NCI-H1105 treated with DMSO at 0.1 percent for 48 hours (cell line): ENCODE data around the gene DIO3.

Experiments
- DNase-seq: peaks from one replicate; lab custom pipeline; 2025; lab: John Stamatoyannopoulos, UW

Gene DIO3

DNA sequence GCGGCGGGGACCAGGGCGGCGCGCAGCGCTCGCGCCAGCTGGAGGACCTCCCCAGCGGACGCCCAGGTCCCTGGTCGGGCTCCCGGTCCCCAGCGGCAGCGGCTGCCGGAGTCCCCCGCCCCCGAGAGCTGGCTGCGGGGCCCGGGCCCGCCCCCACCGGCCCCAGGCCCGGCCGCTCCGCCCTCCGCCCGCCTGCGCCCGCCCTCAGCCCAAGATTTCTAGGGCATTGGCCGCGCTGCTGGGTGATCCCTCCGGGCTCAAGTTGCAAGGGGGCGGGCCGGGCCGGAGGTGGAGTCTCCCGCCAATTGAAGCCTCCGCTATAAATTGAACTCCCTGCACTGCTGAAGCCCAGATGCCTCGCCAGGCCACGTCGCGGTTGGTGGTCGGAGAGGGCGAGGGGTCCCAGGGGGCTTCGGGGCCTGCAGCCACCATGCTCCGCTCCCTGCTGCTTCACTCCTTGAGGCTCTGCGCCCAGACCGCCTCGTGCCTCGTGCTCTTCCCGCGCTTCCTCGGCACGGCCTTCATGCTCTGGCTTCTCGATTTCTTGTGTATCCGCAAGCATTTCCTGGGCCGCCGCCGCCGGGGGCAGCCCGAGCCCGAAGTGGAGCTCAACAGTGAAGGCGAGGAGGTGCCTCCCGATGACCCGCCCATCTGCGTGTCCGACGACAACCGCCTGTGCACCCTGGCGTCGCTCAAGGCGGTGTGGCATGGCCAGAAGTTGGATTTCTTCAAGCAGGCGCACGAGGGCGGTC lies at the start of gene DIO3:
DIO3 (plus strand) TSS at position 351 of the 752 bp plus-strand sequence.
- peak; percentile 51 for DNase-seq

DNA sequence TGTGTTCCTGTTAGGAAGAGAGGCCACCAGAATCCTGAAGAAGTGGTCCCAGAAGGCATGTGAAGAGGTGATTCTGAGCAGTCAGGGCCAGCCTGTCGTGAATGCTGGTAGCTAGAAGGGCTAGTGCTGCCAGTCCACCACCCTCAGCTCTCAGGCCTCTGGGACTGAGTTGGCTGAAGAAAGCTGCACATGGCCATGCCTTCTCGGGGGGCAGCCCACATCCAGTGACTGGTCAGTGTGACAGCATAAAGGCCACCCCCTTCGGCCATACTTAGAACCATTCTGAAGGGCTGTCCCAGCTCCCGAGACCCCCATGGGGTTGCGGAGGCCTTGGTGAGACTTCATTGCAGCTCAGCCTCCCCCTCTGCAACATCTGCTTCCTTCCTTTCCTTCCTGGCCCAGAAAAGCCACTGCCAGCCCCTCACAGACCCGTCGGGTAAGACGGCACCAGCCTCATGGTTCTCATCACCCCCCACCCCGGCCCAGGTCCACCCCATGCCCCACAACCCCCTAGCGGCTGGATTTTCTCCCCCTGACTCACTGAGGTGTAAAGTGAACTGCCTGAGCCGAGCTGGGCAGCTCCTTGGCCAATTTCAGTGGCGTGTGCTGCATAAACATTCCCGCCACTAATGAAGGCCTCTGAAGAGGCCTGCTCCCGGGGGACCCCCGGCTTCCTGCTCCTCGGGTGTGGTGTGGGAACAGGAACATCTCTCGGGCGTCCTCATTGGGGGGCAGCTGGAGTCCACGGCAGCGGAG lies 49.5 kb upstream of the DIO3 start:
- no peak for DNase-seq

DNA sequence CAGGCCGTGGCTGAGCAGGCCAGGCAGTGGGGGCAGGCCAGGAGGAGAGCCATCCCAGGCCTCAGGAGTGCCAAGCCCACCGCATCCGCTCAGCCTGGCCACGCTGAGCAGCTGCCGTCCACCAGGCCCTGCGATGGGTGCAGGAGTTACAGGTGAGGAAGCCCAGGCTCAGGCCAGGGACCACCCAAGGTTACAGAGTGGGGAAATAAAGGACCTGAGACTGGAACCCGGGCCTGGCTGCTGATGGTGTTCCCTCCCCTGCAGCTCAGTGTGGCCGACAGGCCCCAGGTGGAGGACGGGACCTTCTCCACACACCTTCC lies 49.0 kb upstream of the DIO3 start:
- no peak for DNase-seq

DNA sequence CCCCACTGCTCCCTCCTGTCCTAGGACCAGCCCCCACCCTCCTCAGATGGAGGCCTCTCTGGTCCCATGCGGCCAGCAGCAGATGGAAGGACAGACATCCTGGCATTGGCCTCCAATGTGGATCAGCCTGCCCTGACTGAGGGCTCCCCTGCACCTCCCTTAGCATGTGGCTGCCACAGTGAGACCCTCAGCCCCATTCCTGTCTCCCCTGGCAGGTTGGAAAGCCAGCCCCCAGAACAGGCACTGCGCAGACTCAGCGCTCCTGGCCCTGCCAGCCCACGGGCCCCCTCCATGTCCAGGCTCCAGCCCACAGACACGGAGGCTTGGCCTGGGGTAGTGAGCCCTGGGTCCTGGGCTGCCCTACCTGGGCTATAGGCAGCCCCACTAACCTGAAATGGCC lies 47.2 kb upstream of the DIO3 start:
- DNase-seq = no peak

DNA sequence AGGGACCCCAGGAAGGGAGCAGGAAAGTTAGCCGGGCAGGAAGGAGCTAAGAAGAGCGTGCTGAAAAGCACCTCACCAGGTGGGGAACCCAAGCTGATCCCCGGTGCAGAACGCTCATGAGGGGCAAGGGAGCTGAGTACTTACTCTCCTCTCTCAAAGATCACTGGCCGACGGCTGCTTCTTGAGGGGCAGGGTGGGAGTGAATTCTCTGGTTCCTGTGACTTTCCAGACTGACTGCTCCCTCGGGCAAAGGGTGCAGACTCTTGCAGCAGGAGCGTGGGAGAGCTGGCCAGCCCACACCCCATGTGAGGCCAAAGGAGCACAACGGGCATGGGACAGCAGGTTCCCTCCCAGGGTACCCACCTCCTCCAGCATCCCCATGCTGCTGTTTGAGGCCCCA lies 44.9 kb upstream of the DIO3 start:
- DNase-seq = no peak

DNA sequence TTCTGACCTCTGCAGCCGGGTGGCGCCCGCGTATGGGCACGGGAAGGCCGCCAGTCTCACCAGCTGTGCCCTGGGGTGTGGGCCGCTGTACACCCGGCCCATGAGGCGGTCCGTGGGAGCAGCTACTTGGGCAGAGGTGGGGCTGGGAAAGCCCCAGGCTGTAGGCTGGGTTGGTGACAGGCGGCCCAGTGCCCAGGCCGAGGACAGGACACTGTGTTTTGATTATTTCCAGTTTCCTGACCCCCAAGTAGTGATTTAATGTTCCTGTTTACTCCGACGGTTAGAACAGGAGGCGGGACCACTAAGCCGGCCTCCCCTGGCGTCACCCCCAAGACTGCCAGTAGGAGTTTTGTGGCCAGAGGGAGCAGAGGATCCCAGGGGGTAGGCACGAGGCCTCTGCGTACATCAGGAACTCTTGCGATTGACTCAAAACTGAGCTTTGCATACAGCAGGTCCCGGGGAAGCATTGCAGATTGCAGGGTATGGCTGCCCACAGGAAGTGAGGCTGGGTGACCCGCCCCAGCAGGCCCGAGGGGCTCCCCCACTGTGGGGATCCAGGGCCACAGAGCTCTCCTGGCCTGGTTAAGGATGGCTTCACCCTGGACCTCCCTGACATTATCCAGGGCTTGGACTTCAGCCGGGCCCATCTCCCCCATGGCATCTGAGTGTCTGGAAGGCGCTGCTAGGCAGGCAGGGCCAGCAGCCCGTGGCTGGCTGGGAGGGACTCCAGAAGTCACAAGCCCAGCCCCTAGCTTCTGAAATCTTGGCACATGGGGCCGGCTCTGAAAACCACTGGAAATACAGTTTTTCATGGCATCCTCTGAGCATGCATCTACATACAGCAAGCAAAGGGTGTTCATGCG lies 42.5 kb upstream of the DIO3 start:
- no peak for DNase-seq

DNA sequence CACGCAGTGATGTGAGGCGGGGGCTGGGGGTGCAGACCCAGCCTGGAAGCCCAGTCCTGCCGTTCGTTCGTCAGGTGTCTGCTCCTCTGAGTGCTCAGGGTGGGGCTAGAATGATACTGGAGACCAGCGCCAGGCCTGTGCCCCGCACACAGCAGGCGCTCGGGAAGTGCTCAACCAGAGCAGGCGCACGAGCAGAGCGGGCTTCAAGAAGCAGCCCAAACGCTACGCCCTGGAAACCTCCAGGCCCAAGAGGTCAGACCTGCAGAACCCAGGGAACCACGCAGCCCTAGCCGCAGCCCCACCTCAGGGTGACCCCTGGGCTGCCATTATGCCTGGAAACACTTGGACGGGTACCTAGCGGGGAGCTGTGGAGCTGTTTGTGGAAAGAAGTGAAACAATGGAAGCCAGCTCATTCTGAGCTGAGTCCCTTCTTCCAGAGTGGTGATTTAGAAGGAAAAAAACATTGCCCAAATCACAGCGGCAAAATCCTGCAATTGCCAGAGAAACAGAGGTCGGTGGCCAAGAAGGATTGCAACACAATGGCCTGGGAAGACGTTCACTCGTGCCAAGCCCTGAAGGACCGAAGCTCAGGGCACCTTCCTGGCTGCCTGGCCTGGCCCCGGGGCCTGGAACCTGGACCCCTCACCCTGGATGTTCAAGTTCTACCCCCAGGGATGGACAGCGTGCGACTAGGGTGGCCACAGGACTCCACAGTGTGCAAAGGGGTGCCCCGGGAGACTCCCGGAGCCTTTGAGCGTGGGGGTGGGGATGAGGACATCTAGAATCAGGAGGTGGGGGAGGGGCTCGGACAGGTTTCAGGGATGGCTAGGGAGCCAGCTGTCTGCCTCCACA lies 40.4 kb upstream of the DIO3 start:
- DNase-seq = no peak

DNA sequence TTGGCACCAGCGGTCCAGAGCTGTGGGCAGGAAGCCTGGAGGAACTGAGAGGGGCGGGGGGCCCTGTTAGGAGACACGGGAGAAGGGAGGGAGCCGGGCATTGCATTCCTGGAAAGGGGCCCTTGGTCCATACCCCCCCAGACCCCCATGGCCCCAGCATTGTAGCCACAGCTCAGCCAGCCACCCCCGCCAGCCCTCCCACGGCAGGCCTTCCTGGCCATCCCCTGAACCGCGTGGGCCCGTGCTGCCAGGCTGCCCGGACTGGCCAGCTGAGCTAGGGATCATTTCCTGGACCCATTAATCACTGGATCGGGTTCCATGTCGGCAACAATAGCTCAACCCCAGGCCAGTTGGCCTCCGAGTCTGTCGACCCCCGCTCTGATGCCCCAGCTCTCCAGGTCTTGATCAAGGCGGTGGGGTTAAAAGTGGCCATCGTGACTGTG lies 39.8 kb upstream of the DIO3 start:
- DNase-seq = no peak

DNA sequence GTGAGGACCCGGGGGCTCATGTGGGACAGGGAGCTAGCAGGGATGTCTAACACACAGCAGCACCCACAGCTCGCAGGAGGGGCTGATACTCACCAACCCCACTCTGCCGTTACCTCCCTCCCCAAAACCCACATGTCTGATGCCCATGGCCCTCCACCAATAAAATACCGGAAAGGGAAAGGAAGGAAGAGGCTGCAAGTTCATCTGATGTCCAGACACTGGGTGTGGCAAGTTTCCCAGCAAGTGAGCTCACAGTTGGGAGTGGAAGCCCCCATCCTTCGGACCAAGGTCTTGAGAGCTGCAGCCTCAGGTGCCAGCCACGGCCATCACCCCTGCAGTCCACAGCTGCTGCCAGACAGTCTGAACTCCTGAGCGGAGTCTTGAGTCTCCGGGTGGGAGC lies 39.3 kb upstream of the DIO3 start:
- no peak for DNase-seq

DNA sequence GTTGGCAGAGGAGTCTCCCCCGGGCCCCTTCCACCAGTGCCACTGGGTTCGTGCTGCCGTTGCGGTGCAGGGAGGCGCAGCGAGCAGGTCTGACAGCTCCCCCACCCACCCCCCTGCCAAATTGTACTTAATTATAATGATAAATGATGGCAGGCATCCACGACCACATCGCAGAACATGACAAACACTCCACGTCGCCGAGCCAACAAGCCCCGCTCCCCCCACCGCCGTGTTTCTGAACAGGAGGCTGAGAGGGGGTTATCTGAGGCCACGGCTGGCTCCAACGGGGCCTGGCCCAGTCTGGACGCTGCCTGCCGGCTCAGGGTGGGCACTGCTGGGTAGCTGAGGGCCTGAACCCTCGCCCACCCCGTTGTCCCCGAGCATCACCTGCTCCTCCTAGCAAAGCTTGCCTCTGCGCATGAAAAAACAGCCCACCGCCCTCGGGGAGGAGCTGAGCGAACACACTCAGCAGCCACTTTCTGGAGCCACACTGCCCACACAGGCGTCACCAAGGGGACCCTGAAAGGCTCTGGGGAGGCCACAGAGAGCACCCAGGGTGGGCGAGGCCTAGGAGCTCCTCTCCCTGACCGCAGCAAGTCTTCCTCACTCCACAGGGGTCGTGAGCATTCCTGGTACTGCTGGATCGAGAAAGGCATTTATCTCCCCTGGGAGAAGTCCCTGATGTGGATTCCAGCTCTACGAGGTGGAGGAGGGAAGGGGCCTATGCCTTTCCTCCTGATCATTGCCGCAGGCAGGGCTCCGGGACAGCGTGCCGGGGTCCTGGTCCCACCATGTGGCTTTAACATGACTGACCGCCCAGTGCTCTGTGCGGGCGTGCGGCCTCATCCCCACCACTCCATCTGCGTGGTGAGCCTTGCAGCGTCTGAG lies 35.4 kb upstream of the DIO3 start:
- DNase-seq = peak; percentile 48

DNA sequence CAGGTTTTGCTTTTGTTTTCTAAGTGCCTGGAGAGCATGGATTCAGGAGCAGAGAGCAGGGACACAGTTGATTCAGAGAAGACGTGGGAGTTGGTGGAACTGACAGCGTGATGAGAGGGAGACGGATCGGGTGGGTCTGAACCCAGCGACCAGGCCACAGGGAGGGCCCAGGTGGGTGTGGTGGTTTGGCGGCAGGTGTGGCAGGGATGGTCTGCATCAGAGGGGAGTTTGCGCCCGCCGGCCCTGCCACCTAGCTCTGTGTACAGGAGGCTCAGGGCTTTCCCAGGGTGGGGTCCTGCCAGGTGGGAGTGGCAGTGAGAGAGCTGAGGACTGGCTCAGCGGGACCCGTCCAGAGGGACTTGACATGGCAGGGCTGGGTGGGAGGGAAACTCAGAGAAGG lies 33.3 kb upstream of the DIO3 start:
- no peak for DNase-seq

DNA sequence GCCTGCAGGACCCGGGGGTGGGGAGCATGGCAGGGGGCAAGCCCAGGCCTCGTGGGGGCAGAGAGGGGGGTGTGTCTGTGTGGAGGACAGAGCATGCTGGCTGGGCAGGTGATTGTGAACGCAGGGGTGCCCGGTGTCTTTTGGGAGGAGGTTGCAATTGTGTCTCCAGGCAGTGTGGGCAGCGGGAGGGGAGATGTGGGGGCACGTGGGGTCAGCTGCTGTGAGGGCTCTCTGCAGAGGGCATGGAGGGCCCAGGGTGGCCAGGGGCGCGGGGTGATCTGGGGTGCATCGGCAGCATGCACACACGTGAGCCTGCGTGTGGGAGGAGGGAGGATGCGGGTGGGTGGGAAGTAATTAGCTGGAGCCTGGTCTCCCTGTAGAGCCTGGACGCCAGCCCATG lies 32.2 kb upstream of the DIO3 start:
- DNase-seq = no peak

DNA sequence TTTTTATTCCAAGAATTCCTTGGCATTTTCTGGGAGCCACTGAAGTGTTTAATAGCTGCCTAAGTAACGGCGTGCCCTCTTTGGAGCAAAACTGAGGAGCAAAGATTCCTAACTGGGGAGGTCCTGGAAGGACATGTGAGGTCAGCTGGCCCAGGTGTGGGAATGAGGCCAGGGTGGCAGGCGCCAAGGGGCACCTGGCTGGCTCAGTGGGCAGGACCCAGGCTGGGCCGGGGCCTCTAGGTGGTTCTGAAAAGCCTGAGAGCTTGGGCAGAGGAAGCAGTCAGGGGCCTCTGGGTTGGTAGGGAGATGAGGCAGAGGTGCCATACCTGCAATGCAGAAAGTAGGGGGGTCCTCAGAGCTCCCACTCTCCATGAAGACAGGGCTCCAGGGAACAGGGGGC lies 27.1 kb upstream of the DIO3 start:
- no peak for DNase-seq

DNA sequence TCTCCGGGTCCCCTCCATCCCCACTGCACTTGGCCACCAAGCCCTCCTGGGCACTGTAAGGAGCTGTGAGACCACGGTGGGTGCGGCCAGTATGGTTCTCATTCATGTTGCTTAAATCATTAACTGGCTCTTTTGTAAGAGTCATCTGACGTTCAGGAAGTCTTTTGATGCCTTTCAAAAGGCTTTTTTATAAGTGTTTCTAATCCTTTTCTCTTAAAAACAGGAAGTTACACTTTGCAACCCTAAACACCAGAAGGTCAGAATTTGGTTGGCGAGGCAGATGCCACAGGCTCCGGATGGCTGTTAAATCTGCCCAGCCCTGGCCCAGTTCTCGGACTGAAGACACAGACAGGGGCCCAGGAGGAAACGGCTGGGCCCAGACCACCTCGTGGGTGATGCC lies 26.1 kb upstream of the DIO3 start:
- DNase-seq = no peak

DNA sequence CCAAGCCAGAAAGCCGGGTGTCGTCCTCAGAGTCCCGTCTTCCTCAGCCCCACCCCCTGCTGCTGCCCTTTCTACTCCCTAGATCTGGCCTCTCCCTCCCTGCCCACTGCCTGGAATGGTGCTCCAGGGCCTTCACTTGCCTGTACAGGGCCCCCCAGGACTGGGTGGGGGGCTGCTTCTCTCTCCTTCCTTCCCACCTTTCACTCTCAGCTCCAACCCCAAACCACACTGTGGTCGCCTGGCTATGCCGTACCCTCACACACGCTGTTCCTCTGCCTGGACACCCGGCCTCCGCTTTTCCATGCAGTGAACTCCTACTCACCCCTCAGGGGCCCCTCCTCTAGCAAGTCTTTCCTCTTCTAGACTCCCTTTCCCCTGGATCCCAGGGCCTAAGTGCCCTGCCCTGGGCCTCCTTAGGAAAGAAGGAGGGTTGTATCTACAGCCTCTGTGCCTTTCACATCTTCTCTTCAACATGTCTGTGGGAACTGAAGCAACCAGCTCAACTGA lies 25.5 kb upstream of the DIO3 start:
- DNase-seq = no peak

DNA sequence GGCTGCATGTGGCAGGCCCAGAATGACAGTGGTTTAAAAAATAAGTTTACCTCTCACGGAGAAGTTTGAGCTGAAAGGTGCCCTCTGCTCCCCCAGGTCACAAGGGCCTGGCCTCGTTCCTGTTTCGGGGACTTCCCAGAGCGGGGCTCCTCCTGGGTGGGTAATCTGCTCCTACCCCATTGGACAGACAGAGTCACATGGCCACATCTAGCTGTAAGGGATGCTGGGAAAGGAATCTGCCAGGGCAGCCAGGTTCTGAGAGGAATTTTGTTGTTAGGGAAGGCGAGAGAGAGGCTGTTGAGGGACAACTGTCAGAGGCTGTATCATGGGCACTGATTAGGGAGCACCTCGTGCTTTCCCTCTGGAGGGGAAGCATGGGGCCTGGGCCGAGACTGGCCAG lies 24.0 kb upstream of the DIO3 start:
- no peak for DNase-seq

DNA sequence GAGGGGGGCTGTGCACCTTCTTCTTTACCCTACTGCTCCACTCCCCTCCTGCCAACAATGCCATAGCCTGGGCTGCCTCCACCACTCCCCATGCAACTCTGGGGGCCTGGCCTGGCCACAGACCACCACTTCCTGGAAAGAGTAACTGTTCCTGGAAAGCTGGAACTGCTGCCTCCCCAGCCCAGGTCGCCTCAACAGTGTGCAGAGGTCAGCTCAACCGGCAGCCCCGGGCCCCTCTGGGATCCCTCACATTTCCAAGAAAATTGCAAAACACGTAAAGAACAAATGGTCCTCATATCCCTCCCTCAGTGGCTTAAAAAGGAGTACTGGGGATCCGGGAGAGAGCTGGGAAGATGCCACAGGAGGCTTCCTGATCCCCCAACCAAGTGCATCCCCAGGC lies 22.4 kb upstream of the DIO3 start:
- no peak for DNase-seq

DNA sequence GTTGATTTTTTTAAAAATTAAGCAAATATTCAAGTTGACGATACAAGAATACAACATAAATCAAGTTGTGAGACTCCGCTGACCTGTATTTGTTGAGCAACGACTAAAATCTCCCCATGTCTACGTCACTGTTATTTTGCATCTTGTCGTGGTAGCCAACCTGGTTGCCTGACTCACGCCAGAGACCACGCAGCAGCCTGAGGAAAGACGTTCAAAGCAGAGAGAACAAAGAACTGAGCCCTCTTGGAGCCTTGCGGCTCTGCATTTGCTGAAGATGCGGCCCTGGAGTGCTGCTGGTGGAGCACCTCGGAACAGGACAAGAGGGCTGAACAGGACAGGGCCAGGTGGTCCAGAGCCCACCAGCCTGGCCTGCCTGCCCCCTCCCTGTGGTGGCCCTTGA lies 21.4 kb upstream of the DIO3 start:
- no peak for DNase-seq

DNA sequence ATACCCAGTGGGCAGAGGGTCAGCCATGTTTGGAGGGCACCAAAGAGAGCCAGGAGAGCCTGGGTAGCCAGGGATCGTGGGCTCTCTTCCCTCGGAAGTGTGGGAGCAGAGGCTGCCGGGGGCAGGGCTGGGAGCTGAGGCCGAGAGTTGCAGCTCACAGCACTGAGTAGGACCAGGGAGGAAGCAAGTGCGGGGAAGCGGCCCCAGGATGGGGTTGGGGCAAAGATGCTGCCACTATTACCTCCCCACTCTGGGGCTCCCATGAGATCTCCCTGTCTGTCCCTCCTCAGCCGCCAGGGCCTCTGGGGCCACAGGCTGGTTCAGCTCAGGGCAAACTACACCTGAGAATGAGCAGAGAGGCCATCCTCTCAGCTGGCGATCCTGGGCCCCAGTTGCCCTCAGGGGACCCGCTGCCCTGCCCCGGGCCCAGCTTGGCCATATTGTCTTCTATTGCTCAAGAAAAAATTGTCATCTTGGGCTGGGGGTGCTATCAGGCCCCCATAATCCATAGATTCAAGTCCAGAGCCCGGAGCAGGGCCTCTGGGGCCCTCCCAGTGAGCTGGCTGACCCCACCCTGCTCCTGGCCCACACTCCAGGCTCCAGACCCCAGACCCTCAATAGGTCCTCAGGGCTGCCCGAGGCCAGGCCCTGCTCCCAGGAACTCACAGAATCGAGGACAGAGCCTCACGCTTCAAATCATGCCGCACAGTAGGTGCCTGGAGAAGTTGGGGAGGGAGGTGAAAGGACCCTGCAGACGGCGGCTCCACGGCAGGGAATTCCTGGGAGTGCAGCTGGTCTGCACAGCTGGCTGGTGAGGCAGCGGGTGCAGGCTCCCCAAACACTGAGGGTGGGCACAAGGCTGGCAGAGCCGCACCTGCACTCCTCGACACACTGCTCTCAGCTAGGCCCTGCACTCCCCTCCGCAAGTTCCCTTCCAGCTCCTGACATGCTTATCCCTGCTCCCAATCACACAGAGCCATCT lies 20.5 kb upstream of the DIO3 start:
- DNase-seq = no peak
